Left ventricle myocardium inferior (tissue), 1 donor: ENCODE results near the gene PTH2. TPM values are rescaled to one million over a fixed set of nuclear protein-coding genes. Genes with fewer than 3 reads are reported as not detected.

Source experiments
- DNase-seq: peaks from one replicate; pipeline ENCODE4 v3.0.0-alpha.2; 2020
- H3K27ac ChIP-seq: fragments of 200-600 bp; replicated peaks from 2 replicates; pipeline ENCODE4 v1.8.0; 2021
- H3K27me3 ChIP-seq: fragments of 200-600 bp; 2 replicates; pipeline ENCODE4 v1.8.0; 2021; ENCODE audit warnings: low read depth
- H3K36me3 ChIP-seq: fragments of 200-600 bp; 2 replicates; pipeline ENCODE4 v1.8.0; 2021
- H3K4me1 ChIP-seq: fragments of 200-600 bp; 2 replicates; pipeline ENCODE4 v1.8.0; 2021
- H3K4me3 ChIP-seq: fragments of 200-600 bp; 2 replicates; pipeline ENCODE4 v1.8.0; 2021; ENCODE audit warnings: mild to moderate bottlenecking, moderate library complexity
- H3K9me3 ChIP-seq: fragments of 200-600 bp; replicated peaks from 2 replicates; pipeline ENCODE4 v1.8.0; 2021
- intact Hi-C: fragments of 100-400 bp; cut with micrococcal nuclease; formaldehyde crosslinking; loops from one replicate; pipeline ENCODE4 v1.11.0; 2022
- total RNA-seq: library from RNA; stranded (reverse); fragmentation: NEBNext Ultra II Directional; extraction: Animal tissue kit (Norgen Biotek cat#: 25700); gene quantifications from one replicate; pipeline ENCODE4 v1.2.1, GENCODE V29; 2021
- TF ChIP-seq, protein P1 (sequence below): fragments of 200-600 bp; IDR thresholded peaks from 2 replicates; pipeline ENCODE4 v1.8.0; 2021; ENCODE audit warnings: antibody characterized with exemption, mild to moderate bottlenecking, borderline replicate concordance
- donor health status: DM: no; HTN: yes; CAD: no; lungs with severe emphysema.

PTH2 gene
- total RNA-seq, 1 donor from 2014 or later = not detected

DNA sequence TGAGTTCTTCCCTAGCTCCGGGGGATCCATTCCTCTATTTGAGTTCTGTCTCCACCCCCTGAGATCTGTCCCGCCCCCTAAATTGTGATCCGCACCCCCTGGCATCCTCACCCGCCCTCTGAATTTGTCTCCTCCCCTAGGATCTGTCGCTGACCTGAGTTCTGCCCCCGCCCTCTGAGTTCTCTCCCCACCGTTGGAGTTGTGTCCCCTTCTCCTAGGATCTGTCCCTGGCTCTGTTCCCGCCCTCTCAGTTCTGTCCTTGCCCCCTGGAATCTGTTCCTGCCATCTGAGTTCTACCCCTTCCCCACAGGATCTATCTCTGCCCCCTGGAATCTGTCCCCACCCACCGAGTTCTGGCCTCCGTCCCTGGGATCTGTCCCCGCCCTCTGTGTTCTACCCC lies 19.1 kb upstream of the PTH2 start:
- peaks cover 26% of the 10 kb centered on the region for H3K4me1 ChIP-seq
- H3K9me3 ChIP-seq = no peaks in the 10 kb centered on the region
- peak overlapping the region; percentile 83 for H3K4me3 ChIP-seq
- peaks cover 6% of the 10 kb centered on the region for H3K36me3 ChIP-seq
- peaks cover 52% of the 10 kb centered on the region for H3K27me3 ChIP-seq
- peak overlapping the region; percentile 95 for H3K27ac ChIP-seq
- intact Hi-C loops = loop anchor here (10.0 kb wide), 1 partner anchor 48 kb away; no protein-coding TSS in a partner anchor
- TF ChIP-seq, protein P1, sequence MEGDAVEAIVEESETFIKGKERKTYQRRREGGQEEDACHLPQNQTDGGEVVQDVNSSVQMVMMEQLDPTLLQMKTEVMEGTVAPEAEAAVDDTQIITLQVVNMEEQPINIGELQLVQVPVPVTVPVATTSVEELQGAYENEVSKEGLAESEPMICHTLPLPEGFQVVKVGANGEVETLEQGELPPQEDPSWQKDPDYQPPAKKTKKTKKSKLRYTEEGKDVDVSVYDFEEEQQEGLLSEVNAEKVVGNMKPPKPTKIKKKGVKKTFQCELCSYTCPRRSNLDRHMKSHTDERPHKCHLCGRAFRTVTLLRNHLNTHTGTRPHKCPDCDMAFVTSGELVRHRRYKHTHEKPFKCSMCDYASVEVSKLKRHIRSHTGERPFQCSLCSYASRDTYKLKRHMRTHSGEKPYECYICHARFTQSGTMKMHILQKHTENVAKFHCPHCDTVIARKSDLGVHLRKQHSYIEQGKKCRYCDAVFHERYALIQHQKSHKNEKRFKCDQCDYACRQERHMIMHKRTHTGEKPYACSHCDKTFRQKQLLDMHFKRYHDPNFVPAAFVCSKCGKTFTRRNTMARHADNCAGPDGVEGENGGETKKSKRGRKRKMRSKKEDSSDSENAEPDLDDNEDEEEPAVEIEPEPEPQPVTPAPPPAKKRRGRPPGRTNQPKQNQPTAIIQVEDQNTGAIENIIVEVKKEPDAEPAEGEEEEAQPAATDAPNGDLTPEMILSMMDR = no peak
- DNase-seq = peak; percentile 45

DNA sequence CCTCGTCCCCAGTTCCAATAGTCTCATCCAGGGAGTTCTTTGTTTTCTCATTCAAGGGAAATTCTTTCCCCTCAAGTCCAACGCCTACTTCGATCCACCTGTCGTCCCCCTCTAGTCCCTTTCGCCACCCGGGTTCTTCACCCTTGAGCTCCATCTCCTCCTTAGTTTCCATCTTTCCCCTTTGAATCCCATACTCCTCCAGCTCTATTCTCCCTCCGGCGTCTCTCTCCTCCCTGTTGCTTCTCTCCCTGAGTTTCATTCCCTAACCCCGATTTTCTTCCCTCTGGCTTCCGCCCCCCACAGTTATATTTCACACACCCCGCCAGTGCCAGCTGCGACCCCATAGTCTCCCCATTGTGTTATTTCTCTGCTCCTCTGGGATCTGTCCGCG lies 18.7 kb upstream of the PTH2 start:
- TF ChIP-seq, protein P1 = no peak
- H3K4me3 ChIP-seq = peak overlapping the region; percentile 83
- H3K4me1 ChIP-seq = peaks cover 26% of the 10 kb centered on the region
- DNase-seq = no peak
- H3K27ac ChIP-seq = peak overlapping the region; percentile 95
- peaks cover 2% of the 10 kb centered on the region for H3K36me3 ChIP-seq
- no peaks in the 10 kb centered on the region for H3K9me3 ChIP-seq
- intact Hi-C loops = loop anchor here (10.0 kb wide), 1 partner anchor 47 kb away; no protein-coding TSS in a partner anchor
- peaks cover 56% of the 10 kb centered on the region for H3K27me3 ChIP-seq

DNA sequence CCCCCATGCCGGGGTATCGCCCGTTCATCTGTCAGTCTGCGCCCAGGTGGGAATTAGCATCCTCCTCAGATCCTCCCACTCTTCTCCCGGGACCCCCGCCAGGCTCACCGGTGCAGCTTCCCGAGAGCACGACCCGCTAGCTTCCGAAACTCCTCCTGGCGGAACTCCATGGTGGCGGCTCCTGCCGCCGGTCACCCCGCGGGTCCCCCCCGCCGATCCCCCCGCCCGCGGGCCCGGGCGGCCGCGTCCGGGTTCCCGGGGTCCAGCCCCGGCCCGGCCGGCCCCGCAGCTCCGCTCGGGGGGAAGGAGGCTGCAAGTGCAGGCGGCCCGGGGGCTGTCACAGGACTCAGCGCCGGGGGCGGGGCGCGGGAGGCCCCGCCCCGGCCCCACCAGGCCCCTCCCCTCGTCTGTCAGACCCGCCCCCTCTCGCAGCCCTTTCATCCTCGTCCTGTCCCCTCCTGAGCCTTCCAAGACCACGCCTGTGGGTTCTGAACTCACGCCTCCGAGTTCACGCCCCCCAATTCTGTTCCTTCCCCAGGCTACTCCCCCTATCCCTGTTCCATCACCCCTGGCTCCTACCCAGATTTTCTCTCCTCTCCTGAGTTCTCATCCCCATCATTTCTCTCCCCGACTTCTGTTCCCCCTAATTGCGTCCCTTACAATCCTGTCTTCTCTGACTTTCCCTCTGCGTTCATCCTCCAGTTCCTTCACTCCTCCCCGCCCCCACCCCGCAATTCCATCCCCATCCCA lies 18.1 kb upstream of the PTH2 start, which contains the start of gene SLC17A7:
Gene SLC17A7, minus strand, starts transcription at position 318 of the 750 bp plus-strand sequence. Its CDS starts 148 bp downstream, at position 170.
- peak; percentile 63 for DNase-seq
- intact Hi-C loops = loop anchor here (10.0 kb wide), 1 partner anchor 47 kb away; no protein-coding TSS in a partner anchor

DNA sequence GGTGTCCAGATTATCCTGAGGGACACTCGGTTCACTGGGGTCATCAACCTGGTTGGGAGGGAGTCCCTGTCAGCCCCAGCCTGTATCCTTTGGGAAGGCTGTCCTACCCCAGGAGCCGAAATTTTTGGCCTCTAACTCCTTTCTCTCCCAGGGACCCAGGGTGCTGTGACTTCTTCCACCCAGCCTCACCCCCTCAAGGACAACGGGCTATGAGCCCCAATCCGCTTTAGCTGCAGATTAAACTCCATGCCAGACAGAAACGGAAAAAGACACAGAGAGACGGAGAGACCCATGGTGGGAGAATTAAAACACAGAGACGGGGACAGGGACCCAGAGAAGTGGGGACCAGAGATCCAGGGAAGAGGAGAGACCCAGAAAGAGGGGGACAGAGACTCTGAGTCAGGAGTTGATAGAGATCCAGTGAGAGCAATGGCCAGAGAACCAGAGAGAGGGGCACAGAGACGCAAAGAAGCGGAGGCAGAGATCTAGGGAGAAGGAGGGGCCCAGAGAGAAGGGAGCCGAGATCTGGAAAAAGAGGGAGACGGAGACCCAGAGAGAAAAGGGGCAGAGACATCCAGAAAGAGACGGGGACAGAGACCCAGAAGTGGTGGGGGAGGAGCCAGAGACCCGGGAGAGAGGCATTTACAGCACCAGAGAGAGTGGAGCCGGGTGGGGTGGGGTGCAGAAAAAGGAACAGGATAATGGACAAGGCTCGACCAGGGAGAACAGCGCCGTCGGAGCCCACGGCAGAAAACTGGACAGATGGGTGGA lies 17.4 kb upstream of the PTH2 start:
- no peaks in the 10 kb centered on the region for H3K9me3 ChIP-seq
- peak overlapping the region; percentile 95 for H3K27ac ChIP-seq
- no peaks in the 10 kb centered on the region for H3K36me3 ChIP-seq
- TF ChIP-seq, protein P1 = no peak
- no peak for DNase-seq
- H3K4me1 ChIP-seq = peaks cover 26% of the 10 kb centered on the region
- peak overlapping the region; percentile 83 for H3K4me3 ChIP-seq
- H3K27me3 ChIP-seq = peaks cover 69% of the 10 kb centered on the region
- intact Hi-C loops = loop anchor here (10.0 kb wide), 1 partner anchor 46 kb away; no protein-coding TSS in a partner anchor

More for the DNA sequence above, 18.1 kb upstream of the PTH2 start, which contains the start of gene SLC17A7:
- peaks cover 62% of the 10 kb centered on the region for H3K27me3 ChIP-seq
- H3K4me1 ChIP-seq = peaks cover 26% of the 10 kb centered on the region
- peak within 1 kb of the TSS; percentile 95 for H3K27ac ChIP-seq
- peak within 1 kb of the TSS; percentile 83 for H3K4me3 ChIP-seq
- TF ChIP-seq, protein P1 = no peak
- H3K9me3 ChIP-seq = no peaks in the 10 kb centered on the region
- H3K36me3 ChIP-seq = no peaks in the 10 kb centered on the region

DNA sequence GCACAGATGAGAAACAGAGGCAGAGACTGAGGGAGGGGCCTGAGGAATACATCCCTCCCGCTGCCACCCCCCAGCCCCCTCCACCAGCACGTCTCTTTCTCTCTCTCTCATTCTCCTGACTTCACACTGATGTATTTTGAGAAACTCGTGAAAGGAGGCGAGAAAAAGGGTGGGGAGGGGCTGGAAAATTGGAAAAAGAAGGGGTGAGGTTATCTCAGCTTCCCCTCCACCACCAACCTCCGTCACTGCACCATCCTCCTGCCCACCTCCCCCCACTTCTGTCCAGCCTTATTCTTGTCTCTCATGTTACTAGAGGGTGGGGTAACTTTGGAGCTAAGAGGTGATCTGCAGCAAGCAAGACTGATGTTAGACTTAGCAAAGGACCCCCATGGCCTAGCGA lies 16.6 kb upstream of the PTH2 start:
- H3K36me3 ChIP-seq = no peaks in the 10 kb centered on the region
- H3K4me1 ChIP-seq = peaks cover 26% of the 10 kb centered on the region
- no peaks in the 10 kb centered on the region for H3K9me3 ChIP-seq
- DNase-seq = no peak
- peaks cover 77% of the 10 kb centered on the region for H3K27me3 ChIP-seq
- H3K27ac ChIP-seq = no peak overlapping the region
- H3K4me3 ChIP-seq = peak overlapping the region; percentile 83
- TF ChIP-seq, protein P1 = no peak
- intact Hi-C loops = loop anchor here (10.0 kb wide), 1 partner anchor 45 kb away; no protein-coding TSS in a partner anchor
